ENCODE measurements around the gene CILP2.

CILP2 gene

DNA sequence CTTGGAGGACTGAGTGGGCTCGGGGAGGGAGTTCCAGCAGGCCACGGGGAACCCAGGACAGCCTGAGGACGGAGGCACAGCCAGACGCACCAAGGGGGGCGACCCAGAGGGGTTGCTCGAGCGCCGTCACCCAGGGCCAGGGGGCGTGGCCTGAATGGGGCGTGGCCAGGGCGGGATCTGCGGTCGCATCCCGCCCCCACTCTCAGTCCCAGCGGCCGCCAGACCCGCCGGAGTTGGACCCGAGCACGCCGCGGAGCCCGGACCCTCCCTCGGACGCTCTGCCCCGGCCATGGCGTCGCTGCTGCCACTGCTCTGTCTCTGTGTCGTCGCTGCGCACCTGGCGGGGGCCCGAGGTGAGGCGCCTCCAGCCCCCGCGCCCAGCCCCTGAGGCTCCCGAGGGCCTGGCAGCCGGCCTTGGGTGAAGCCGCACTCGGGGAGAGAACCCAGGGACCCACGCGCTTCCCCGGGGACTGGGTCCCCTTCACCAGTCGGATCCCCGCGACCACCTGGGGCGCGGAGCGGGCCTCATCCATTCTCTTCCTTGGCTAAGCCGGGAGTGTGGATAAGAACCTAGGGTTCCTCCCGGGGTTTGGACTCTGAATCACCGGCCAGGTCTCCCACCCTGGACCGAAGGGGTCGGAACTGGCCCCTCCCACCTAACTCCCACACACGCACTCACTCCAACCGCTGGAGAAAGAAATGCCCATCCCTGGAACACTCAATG lies at the start of gene CILP2:
Gene CILP2 (plus strand): TSS at position 205 of the 724 bp plus-strand sequence. CDS start 85 bp downstream, at position 290.
- peak; percentile 41 for DNase-seq

DNA sequence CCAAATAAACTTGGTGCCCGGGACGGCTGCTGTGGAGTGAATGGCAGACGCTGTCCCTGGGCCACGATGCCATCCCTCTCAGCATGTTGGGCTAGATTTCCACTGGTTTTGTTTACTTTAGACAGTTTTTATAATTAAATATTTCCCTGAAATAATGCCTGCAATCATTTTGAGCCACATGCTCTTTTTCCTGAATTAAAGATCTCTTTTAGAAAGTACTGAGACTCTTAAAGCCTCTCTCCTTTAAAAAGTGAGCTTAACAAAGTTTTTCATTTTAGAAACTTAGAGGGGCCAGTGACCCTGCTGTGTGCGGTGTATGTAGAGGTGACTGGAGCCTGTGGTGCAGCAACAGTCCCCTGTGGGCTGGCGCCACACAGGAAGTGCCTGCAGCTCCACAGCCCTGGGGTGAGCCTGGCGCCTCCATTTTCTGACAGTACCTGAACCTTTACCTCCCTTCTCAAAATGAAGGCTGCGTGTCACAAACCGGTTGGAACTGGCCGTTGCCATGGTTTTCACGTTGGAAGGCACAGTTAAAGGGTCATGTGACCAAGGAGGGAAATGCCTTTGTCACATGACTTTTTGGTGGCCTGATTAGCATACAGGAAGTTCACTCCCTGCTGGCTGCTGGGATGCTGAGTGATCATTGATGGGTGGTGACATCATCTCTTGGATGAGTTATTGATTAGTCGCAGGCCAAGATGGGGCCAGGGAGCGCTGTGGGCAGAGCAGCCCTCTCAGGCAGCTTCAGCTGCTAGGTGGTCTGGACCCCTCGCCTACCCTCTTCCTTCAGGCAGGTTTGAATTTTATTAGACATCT lies 49.0 kb upstream of the CILP2 start:
- peak; percentile 96 for DNase-seq

DNA sequence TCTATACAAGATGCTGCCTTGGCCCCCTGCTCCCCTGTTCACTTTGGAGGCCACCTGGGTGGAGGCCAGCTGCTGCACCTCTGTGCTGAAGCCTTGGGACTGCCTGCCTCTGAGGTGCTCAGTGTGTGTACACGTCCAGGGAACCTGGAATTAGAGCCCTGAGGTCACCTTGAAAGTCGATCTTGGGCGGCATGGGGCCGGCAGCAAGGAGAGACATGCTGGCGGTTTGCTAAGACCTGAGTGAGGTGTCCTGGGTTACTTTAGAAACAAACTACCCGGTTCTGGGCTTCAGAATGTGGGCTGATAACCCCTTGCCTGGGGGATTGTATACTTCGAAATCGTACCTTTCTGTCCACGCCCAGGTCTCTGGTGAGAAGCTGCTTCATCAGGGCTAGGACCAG lies 48.3 kb upstream of the CILP2 start:
- DNase-seq = no peak

DNA sequence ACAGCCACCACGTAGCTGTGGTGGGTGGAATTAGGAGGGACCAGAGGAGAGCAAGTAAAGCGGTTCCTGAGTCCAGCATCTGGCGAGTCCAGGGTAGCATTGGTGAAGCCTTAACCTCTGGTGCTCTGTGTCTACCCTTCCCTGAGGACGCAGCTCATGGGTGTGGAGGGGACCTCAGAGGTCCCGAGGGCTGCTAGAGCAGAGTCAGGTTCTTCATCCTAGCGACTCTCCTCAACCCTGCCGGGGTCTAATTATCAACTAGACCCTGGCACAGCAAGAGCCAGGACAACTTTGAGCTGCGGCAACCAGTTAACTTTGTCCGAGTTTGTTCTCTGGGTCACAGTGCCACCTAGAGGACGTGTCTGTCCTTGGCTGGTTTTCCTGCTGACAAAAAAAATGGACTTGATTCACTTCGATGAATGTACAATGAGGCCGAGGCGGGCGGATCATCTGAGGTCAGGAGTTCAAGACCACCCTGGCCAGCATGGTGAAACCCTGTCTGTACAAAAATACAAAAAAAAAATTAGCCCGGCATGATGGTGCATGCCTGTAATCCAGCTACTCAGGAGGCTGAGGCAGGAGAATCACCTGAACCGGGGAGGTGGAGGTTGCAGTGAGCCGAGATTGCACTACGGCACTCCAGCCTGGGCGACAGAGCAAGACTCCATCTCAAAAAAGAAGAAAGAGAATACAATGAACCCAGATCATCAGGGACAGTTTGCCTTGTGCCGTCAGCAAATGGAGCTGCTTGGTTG lies 47.7 kb upstream of the CILP2 start:
- DNase-seq = peak; percentile 83

- no peak for DNase-seq
These were observed 46.6 kb upstream of the CILP2 start for GRCh38 chr19:19491321-19492025.

GRCh38 chr19:19492026-19492610 lies 45.9 kb upstream of the CILP2 start:
- no peak for DNase-seq

GRCh38 chr19:19493841-19494546 lies 44.1 kb upstream of the CILP2 start:
- no peak for DNase-seq

DNA sequence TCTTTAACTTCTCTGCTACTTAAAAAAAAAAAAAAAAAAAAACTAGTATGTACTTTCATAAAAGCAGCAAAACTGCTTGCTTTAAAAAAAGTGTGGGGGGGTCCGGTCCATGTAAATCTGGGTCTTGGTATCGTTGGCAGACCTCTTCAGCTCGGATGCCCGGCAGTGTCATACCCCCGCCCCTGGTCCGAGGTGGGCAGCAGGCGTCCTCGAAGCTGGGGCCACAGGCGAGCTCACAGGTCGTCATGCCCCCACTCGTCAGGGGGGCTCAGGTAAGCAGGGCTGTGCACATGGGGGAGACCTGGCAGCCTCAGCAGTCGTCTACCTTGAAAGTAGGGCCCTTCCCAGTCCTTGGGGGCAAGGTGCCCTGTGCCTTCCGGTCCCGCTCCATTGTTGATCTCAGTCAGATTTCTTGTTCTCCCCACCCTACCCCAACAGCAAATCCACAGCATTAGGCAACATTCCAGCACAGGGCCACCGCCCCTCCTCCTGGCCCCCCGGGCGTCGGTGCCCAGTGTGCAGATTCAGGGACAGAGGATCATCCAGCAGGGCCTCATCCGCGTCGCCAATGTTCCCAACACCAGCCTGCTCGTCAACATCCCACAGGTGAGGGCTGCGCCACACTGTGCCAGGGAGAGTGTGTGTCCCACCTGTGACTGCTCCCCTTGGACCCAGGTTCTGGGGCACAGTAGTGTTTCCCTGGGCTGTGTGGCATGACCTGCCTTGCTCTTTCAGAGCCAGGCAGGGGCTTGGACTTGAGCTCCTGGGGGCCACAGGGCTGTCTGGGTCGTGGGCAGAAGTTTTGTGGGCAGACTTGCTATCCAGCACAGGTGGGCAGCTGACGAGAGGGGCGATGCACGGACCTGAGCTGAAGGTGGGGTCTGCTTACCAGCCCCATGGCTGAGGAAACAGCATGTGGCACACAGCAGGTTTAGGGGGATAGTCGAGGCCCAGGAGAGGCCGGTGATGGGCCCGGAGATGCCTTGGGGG lies 42.2 kb upstream of the CILP2 start:
- no peak for DNase-seq

DNA sequence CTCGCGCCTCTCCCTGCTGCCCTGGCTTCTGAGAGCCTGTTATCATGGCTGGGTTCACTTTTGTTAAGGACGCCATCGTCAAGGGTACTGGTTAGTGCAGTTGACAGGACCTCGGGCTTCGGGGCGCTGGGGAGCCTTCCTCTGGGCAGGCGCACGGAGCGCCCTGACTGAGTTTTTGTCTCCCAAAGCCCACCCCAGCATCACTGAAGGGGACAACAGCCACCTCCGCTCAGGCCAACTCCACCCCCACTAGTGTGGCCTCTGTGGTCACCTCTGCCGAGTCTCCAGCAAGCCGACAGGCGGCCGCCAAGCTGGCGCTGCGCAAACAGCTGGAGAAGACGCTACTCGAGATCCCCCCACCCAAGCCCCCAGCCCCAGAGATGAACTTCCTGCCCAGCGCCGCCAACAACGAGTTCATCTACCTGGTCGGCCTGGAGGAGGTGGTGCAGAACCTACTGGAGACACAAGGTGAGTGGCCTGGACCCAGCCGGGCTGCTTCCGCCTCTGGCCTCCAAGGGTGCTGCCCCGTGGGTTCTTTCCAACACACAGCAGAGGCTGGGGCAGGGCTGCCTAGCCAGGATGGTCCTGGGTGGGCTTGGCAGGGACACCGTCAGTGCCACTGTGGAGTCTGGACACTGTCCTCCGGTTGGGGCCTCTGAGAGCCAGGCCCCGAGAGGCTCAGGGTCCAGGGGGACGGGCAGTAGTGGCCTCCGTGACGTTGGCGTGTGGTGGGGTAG lies 39.6 kb upstream of the CILP2 start:
- DNase-seq = no peak

DNA sequence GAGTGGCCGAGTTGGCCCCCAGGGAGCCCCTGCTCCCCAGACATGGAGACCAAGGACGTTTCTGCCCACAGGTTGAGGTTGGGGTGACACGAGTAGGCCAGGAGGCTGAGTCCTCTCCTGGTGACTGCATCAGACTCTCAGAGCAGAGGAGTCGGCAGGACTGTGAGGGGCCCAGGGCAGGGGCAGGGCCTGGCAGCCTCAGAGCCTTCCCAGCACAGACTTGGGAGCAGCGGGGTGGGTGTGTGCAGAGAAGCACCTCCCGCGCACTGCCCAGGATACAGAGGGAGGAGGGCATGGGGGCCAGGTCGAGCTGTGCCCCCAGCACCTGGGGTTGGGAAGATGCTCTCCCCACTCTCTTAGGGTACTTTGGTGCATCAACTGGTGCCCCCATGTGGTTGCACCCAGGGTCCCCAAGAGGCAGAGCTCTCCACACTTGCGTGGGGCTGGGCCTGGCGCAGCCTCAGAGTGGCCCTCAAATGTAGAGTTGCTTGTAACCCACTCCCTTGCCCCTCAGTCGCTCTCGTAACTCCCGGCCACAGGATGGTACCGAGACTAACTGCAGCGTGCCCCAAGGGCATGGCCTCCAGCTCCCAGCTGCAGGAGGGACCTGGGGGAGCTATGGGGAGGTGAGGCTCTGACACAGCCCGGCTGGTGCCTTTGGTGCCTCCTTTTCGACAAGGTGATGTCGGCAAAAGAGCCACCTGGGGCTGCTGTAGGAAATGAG lies 38.6 kb upstream of the CILP2 start:
- no peak for DNase-seq

DNA sequence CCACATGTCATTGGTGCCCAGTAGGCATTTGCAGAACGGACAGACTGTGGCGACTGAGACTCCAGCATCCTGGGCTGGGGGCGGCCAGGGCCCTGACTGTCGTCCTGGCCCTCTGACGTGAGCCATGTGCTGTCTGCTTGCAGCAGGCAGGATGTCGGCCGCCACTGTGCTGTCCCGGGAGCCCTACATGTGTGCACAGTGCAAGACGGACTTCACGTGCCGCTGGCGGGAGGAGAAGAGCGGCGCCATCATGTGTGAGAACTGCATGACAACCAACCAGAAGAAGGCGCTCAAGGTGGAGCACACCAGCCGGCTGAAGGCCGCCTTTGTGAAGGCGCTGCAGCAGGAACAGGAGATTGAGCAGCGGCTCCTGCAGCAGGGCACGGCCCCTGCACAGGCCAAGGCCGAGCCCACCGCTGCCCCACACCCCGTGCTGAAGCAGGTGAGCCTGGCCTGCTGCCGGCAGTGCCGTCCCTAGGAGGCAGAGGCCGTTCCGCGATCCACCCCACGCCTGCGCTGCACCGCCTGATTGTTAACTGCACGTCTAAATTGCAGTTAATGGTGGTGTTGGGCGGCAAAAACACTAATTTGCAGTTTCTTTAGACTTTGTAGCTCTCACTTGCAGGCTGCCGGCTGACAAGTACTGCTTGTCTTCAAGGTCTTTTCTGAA lies 37.0 kb upstream of the CILP2 start:
- DNase-seq = no peak

DNA sequence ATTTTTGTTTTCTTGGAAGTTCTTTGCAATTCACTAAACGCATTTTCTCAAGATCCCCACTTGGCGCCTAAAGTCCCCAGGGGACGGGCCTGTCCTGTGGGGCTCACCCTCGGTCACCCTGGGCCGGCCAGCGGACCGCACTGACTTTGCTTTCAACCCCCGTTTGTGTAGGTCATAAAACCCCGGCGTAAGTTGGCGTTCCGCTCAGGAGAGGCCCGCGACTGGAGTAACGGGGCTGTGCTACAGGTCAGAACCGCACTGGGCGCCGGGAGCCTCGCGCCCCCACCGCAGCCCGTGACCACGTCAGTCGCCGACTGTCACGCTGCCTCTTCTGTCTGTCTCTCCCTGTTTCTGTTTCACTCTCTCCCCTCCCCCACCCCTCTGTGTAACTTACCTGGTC lies 36.3 kb upstream of the CILP2 start:
- DNase-seq = no peak

DNA sequence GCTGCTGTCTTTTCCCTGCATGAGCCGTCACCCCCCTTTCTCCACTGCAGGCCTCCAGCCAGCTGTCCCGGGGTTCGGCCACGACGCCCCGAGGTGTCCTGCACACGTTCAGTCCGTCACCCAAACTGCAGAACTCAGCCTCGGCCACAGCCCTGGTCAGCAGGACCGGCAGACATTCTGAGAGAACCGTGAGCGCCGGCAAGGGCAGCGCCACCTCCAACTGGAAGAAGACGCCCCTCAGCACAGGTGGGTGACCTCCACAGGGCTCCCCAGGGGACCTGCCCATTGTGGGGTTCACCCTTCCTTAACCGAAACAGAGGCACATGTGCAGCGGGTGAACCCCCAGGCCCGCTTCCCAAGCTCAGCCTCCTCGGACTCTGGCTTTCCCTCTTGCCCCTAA lies 35.8 kb upstream of the CILP2 start:
- no peak for DNase-seq

DNA sequence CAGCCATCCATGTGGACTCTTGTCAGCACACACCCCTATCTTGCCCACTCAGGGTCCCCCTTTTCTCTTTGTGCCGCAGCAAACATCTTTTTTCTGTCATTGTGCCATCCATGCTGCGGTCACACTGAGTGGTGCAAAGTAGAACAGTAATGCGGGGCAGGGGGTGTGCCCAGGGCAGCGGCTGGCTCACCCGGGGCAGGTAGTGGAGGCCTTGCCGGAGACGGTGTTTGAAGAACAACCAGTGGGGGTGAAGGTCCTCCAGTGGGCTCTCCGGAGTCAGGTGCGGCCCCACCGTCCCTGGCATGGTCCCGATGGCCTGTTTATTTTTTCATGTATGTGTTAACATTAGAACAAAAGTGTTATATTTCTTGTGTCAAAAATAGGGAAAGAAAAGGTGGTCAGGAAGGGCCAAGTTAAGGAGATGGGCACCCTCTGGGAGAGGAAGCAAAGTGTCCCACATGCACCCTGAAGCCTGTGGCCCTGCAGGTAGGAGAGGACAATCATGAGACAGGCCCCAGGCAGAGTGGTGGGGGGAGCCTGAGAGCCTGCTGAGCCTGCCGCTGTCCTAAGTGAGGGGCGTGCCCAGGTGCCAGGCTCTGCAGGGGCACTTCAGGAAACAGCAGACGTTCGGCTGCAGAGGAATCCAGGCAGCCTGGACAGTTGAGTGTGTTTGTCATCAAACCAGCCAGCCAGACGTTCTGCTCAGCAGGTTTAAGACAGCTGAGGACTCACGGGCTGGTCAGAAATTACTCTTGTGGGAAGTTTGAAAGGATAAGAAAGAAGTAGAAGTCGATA lies 35.1 kb upstream of the CILP2 start:
- no peak for DNase-seq

- DNase-seq = no peak
These were observed 33.1 kb upstream of the CILP2 start for GRCh38 chr19:19504754-19505668.

DNA sequence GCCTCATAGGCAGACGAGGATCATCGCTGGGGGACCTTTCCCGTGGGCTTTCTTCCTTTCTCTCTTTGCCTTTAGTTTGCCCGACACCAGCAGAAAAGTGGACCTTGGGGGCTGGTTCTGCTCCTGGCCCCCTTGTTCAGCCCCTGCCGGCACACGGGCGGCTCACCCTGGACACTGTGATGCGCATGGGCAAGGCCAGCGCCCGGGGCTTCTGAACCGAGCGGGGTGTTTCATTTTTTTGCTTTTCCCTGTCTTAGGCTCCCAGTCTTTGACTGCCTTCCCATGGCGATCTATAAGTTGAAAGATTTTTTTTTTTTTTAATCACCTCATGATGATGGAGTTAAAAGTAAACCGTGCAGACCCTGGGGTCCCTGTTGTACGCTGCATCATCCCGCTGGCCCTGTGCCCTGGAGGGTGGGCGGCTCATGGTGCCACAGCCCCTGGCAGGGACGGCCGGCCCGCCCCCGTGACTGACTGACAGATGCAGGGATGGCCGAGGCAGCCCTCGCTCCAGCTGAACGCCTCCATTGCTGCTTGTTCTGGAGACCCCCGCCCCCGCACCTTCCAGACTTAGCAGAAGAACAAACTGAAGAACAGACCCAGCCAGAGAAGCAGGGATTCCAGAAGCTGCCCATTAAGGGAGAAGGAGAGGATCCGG lies 32.3 kb upstream of the CILP2 start:
- DNase-seq = no peak
